Osteoblast (primary cell): ENCODE data around the gene SORCS3. TPM values are rescaled to one million over a fixed set of nuclear protein-coding genes. Genes with fewer than 3 reads are reported as not detected.

ENCODE experiments used
- DNase-seq: peaks from one replicate; pipeline ENCODE4 v3.0.0; 2011; ENCODE audit warnings: low spot score, mixed read lengths; ENCODE audit not compliant: insufficient read length; ENCODE audit errors: missing footprints
- H2AFZ ChIP-seq: 2 replicates; pipeline ENCODE4 v1.6.0; 2011; ENCODE audit warnings: mild to moderate bottlenecking, low read length
- H3K27ac ChIP-seq: 2 replicates; pipeline ENCODE4 v1.5.1; 2011; ENCODE audit warnings: mild to moderate bottlenecking, low read depth, low read length, moderate library complexity
- H3K27me3 ChIP-seq: 2 replicates; pipeline ENCODE4 v1.6.0; 2012; ENCODE audit warnings: mild to moderate bottlenecking, control low read depth, inconsistent platforms, low read length, moderate library complexity; ENCODE audit not compliant: insufficient read depth
- H3K36me3 ChIP-seq: 2 replicates; pipeline ENCODE4 v1.5.1; 2011; ENCODE audit warnings: mild to moderate bottlenecking, low read length, control low read depth, moderate library complexity; ENCODE audit not compliant: insufficient read depth
- H3K4me1 ChIP-seq: 2 replicates; pipeline ENCODE4 v1.5.1; 2011; ENCODE audit warnings: mild to moderate bottlenecking, low read length, control low read depth, moderate library complexity; ENCODE audit not compliant: insufficient read depth
- H3K4me2 ChIP-seq: 2 replicates; pipeline ENCODE4 v1.6.0; 2011; ENCODE audit warnings: mild to moderate bottlenecking, low read length; ENCODE audit not compliant: insufficient read depth
- H3K4me3 ChIP-seq: fragments of 200-600 bp; sonication (generic); 3 replicates; pipeline ENCODE4 v1.5.1; 2012; ENCODE audit warnings: mild to moderate bottlenecking, low read length, inconsistent platforms; ENCODE audit not compliant: insufficient read depth
- H3K79me2 ChIP-seq: 2 replicates; pipeline ENCODE4 v1.6.0; 2012; ENCODE audit warnings: mild to moderate bottlenecking, low read length, control low read depth, inconsistent platforms; ENCODE audit not compliant: insufficient read depth
- H3K9me3 ChIP-seq: 2 replicates; pipeline ENCODE4 v1.5.1; 2011; ENCODE audit warnings: low read depth, low read length, control low read depth
- H4K20me1 ChIP-seq: 2 replicates; pipeline ENCODE4 v1.6.0; 2012; ENCODE audit warnings: mild to moderate bottlenecking, low read length, control low read depth; ENCODE audit not compliant: insufficient read depth
- total RNA-seq: library from RNA; depleted of rRNA; stranded (reverse); fragments of >200 nt; gene quantifications from 2 replicates; pipeline ENCODE4 v1.2.3, GENCODE V29; 2012
- TF ChIP-seq, protein P1 (sequence below): IDR thresholded peaks from 2 replicates; pipeline ENCODE4 v1.5.1; 2011; ENCODE audit warnings: mild to moderate bottlenecking, low read depth, low read length, moderate library complexity; ENCODE audit errors: extremely low read depth

SORCS3 gene
- total RNA-seq, 1 donor: not detected

DNA sequence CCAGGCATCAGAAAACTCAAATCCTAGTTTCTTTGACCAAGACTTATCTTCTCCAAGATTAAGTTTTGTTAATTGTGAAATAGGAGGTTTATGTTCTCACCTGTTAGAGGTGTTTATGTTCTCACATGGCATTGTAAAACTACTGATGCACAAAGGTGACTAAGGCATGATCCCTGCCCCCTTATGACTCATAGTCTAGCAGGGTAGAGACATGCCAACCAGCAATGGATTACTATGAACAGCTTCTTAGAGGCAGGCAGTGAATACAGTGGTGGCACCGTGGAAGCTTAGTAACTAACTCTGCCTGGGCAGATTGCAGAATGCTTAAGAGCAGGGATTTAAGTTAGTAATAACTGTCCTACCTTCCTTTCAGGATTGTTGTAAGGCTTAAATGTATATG, 400.9 kb downstream of the SORCS3 start:
- no peak for DNase-seq
- no peaks in the 10 kb centered on the region for H3K4me1 ChIP-seq
- H3K36me3 ChIP-seq: no peaks in the 10 kb centered on the region
- no peak overlapping the region for H3K4me3 ChIP-seq
- TF ChIP-seq, protein P1, sequence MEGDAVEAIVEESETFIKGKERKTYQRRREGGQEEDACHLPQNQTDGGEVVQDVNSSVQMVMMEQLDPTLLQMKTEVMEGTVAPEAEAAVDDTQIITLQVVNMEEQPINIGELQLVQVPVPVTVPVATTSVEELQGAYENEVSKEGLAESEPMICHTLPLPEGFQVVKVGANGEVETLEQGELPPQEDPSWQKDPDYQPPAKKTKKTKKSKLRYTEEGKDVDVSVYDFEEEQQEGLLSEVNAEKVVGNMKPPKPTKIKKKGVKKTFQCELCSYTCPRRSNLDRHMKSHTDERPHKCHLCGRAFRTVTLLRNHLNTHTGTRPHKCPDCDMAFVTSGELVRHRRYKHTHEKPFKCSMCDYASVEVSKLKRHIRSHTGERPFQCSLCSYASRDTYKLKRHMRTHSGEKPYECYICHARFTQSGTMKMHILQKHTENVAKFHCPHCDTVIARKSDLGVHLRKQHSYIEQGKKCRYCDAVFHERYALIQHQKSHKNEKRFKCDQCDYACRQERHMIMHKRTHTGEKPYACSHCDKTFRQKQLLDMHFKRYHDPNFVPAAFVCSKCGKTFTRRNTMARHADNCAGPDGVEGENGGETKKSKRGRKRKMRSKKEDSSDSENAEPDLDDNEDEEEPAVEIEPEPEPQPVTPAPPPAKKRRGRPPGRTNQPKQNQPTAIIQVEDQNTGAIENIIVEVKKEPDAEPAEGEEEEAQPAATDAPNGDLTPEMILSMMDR: no peak
- no peaks in the 10 kb centered on the region for H3K79me2 ChIP-seq
- no peak overlapping the region for H3K4me2 ChIP-seq
- H3K27ac ChIP-seq: no peak overlapping the region
- peaks cover 3% of the 10 kb centered on the region for H3K9me3 ChIP-seq
- no peaks in the 10 kb centered on the region for H3K27me3 ChIP-seq
- H4K20me1 ChIP-seq: no peaks in the 10 kb centered on the region
- no peak overlapping the region for H2AFZ ChIP-seq

GRCh38 chr10:105042906-105043552, 401.9 kb downstream of the SORCS3 start:
- DNase-seq: no peak
- H4K20me1 ChIP-seq: no peaks in the 10 kb centered on the region
- H2AFZ ChIP-seq: no peak overlapping the region
- H3K4me1 ChIP-seq: no peaks in the 10 kb centered on the region
- no peak overlapping the region for H3K27ac ChIP-seq
- H3K4me2 ChIP-seq: no peak overlapping the region
- H3K79me2 ChIP-seq: no peaks in the 10 kb centered on the region
- H3K27me3 ChIP-seq: no peaks in the 10 kb centered on the region
- H3K9me3 ChIP-seq: peaks cover 3% of the 10 kb centered on the region
- TF ChIP-seq, protein P1: no peak
- no peaks in the 10 kb centered on the region for H3K36me3 ChIP-seq
- H3K4me3 ChIP-seq: no peak overlapping the region

DNA sequence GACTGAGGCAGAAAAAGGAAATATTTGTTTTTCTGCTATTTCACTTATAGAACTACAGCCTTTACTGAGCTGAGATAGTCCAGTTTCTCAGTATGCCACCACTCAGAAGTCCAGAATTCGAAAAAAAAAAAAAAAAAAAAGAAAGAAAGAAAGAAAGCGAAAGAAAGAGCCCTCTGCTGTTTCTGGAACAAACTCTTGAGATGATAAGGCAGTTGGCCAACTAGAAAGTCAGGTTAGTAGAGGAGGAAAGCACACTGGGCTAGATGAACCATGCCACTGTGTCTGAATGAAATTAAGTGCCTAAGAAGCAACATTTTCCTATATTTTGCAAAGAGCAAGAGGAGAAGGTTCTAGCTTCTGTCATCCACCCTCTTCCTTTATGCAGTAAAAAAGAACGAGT, 403.8 kb downstream of the SORCS3 start:
- Histone ChIP-seq H4K20me1 (no peaks in the 10 kb centered on the region), H3K27me3 (no peaks in the 10 kb centered on the region), H3K4me3 (no peak overlapping the region), H2AFZ (no peak overlapping the region), H3K4me1 (no peaks in the 10 kb centered on the region), H3K4me2 (no peak overlapping the region), H3K79me2 (no peaks in the 10 kb centered on the region), H3K36me3 (no peaks in the 10 kb centered on the region), H3K9me3 (peaks cover 3% of the 10 kb centered on the region), H3K27ac (no peak overlapping the region)
- no peak for DNase-seq
- TF ChIP-seq, protein P1: no peak

DNA sequence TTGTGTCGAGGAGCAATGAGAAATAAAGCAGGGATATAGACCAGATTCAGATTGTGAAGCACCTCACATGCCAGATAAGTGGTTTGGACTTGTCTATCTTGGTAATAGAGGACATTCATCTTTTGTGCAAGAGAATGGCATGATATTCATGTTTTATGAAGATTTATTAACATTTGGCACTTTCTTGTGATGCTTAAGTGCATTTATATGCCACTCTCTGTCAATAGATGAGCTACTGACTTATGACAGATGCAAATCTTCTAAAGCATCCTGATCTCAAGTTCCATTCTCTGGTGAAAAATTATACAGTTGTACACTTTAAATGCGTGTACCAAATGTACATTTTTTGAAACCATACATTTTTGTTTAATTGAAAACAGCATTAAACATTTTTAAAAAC, 415.3 kb downstream of the SORCS3 start:
- TF ChIP-seq, protein P1: no peak
- Histone ChIP-seq H3K4me2 (no peak overlapping the region), H3K79me2 (no peaks in the 10 kb centered on the region), H3K27me3 (no peaks in the 10 kb centered on the region), H3K4me3 (no peak overlapping the region), H4K20me1 (no peaks in the 10 kb centered on the region), H2AFZ (no peak overlapping the region), H3K27ac (no peak overlapping the region), H3K4me1 (no peaks in the 10 kb centered on the region), H3K9me3 (no peaks in the 10 kb centered on the region), H3K36me3 (no peaks in the 10 kb centered on the region)
- DNase-seq: peak; percentile 9
